ENCODE measurements around the gene TMEM169. TPM values are rescaled to one million over a fixed set of nuclear protein-coding genes. Genes with fewer than 3 reads are reported as not detected.
"Not testable (repeated sequence)": the region's sequence is repeated elsewhere in the genome, so short reads cannot be mapped to it uniquely, and the experiment has no call there.

TMEM169 gene
- total RNA-seq, 4 donors from 2014 or later: 1.9 to 3.1 (median 2.4) TPM

- Histone ChIP-seq H3K4me3 (replicated peaks in 1 of 3) (no peak overlapping the region), H3K9me3 (no peaks in the 10 kb centered on the region), H3K27me3 (no peaks in the 10 kb centered on the region), H3K27ac (no peak overlapping the region), H3K4me1 (no peaks in the 10 kb centered on the region), H3K36me3 (no peaks in the 10 kb centered on the region)
- TF ChIP-seq, protein P1, sequence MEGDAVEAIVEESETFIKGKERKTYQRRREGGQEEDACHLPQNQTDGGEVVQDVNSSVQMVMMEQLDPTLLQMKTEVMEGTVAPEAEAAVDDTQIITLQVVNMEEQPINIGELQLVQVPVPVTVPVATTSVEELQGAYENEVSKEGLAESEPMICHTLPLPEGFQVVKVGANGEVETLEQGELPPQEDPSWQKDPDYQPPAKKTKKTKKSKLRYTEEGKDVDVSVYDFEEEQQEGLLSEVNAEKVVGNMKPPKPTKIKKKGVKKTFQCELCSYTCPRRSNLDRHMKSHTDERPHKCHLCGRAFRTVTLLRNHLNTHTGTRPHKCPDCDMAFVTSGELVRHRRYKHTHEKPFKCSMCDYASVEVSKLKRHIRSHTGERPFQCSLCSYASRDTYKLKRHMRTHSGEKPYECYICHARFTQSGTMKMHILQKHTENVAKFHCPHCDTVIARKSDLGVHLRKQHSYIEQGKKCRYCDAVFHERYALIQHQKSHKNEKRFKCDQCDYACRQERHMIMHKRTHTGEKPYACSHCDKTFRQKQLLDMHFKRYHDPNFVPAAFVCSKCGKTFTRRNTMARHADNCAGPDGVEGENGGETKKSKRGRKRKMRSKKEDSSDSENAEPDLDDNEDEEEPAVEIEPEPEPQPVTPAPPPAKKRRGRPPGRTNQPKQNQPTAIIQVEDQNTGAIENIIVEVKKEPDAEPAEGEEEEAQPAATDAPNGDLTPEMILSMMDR (IDR thresholded peaks at IDR 0.05): no peak
- TF ChIP-seq POLR2A (IDR thresholded peaks at IDR 0.05): no peak
- intact Hi-C loops (cut with DNase I): no loop called here
- WGBS, 2 donors: 65 to 90% methylated on average over 1 of the region's 1 CpG
- DNase-seq: no peak
Measured at GRCh38 chr2:216074380-216074779, 7.3 kb upstream of the TMEM169 start.

- Histone ChIP-seq H3K36me3 (no peaks in the 10 kb centered on the region), H3K4me1 (no peaks in the 10 kb centered on the region), H3K27me3 (no peaks in the 10 kb centered on the region), H3K4me3 (replicated peaks in 1 of 3) (no peak overlapping the region), H3K27ac (no peak overlapping the region), H3K9me3 (no peaks in the 10 kb centered on the region)
- no peak for DNase-seq
- intact Hi-C loops (cut with DNase I): no loop called here
- 96 to 100% methylated on average over 1 of the region's 1 CpG for WGBS, 2 donors
- TF ChIP-seq, protein P1 (IDR thresholded peaks at IDR 0.05): no peak
- no peak for TF ChIP-seq POLR2A (IDR thresholded peaks at IDR 0.05)
Measured at GRCh38 chr2:216074794-216075193, 6.9 kb upstream of the TMEM169 start.

DNA sequence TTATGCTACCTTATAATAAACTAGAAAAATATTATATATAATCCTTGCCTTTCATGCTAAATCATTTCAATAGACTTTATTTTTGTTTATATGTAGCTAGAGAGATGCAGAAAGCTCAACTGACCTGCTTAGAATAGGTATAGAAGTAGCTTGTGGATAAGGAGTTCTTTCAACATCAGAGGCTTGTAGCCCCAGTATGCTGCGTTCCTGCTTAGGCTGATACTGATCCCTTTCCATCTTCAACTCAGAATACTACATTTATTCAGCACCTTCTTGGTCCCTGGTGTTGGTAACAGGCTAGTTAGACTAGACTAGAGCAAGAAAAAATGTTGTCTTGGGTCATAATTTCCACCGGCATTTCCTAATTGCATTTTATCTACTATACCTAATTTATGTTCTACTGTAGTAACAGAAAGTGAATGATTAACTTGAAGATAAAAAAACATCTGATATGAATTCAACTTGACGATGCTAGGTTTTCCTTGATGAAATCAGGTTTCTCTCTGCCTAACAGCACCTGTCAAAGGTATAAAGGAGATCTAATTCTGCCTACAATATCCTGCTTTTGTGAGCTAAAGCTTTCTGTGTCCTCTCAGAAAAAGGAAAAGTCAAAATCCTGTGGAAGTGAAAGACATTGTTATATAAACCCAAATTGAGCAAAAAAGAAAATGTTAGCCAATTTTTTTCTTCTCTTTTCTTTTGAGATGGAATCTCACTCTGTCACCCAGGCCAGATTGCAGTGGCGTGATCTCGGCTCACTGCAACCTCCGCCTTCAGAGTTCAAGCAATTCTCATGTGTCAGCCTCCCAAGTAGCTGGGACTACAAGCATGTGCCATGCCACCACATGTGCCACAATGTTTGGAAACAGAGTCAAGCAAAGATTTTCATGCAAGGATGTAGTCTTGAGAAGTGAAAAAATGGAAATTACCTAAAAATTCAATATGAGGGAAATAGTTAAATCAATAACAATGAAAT lies 5.9 kb upstream of the TMEM169 start:
- no peak for TF ChIP-seq POLR2A (IDR thresholded peaks at IDR 0.05)
- TF ChIP-seq, protein P1 (IDR thresholded peaks at IDR 0.05): no peak
- Histone ChIP-seq H3K27me3 (no peaks in the 10 kb centered on the region), H3K27ac (no peak overlapping the region), H3K36me3 (no peaks in the 10 kb centered on the region), H3K4me1 (peaks cover 0 to 9% of the 10 kb centered on the region in 2 donors), H3K4me3 (replicated peaks in 1 of 3) (no peak overlapping the region), H3K9me3 (no peaks in the 10 kb centered on the region)
- intact Hi-C loops (cut with DNase I): no loop called here
- 94 to 95% methylated on average over 6 of the region's 6 CpGs for WGBS, 2 donors
- no peak for DNase-seq

- no peak for DNase-seq
- H3K9me3 ChIP-seq: no peaks in the 10 kb centered on the region
- no peak for TF ChIP-seq POLR2A (IDR thresholded peaks at IDR 0.05)
- H3K27me3 ChIP-seq: no peaks in the 10 kb centered on the region
- intact Hi-C loops (cut with DNase I): no loop called here
- WGBS, 2 donors: 73 to 80% methylated on average over 1 of the region's 1 CpG
- no peak overlapping the region for H3K4me3 ChIP-seq (replicated peaks in 1 of 3)
- no peaks in the 10 kb centered on the region for H3K36me3 ChIP-seq
- H3K27ac ChIP-seq: no peak overlapping the region
- peaks cover 0 to 25% of the 10 kb centered on the region in 2 donors for H3K4me1 ChIP-seq
Measured at GRCh38 chr2:216078776-216079175, 2.9 kb upstream of the TMEM169 start.

GRCh38 chr2:216080048-216080447 lies 1.7 kb upstream of the TMEM169 start:
- intact Hi-C loops (cut with DNase I); H3K27me3 ChIP-seq; DNase-seq; H3K36me3 ChIP-seq; H3K4me3 ChIP-seq (replicated peaks in 1 of 3); H3K9me3 ChIP-seq; H3K27ac ChIP-seq: not testable (repeated sequence)
- 96 to 98% methylated on average over 10 of the region's 10 CpGs for WGBS, 2 donors
- H3K4me1 ChIP-seq: peaks cover 0 to 32% of the 10 kb centered on the region in 2 donors

- Histone ChIP-seq H3K4me3 (replicated peaks in 1 of 3) (peak overlapping the region; percentile 13 to 65 (median 35)), H3K9me3 (no peaks in the 10 kb centered on the region), H3K27ac (peak overlapping the region; percentile 55 to 68 (median 61)), H3K4me1 (peaks cover 0 to 39% of the 10 kb centered on the region in 2 donors), H3K36me3 (no peaks in the 10 kb centered on the region), H3K27me3 (no peaks in the 10 kb centered on the region)
- 12 to 18% methylated on average over 1 of the region's 1 CpG for WGBS, 2 donors
- no peak for DNase-seq
- TF ChIP-seq POLR2A (IDR thresholded peaks at IDR 0.05): no peak
- TF ChIP-seq, protein P1 (IDR thresholded peaks at IDR 0.05): no peak
- intact Hi-C loops (cut with DNase I): no loop called here
Measured at GRCh38 chr2:216081012-216081411, 707 bp upstream of the TMEM169 start.

Measured in thyroid gland (tissue), 4 donors.